Endometrial microvascular endothelial cells (primary cell): ENCODE measurements around the gene GIN1. TPM values are rescaled to one million over a fixed set of nuclear protein-coding genes. Genes with fewer than 3 reads are reported as not detected.
"Not testable (repeated sequence)": the region's sequence is repeated elsewhere in the genome, so short reads cannot be mapped to it uniquely, and the experiment has no call there.

Experiments used
- in situ Hi-C: cut with HindIII; loops from 2 replicates; pipeline ENCODE4 v1.10.0; 2017; ENCODE audit warnings: low sequenced_read_pairs, low pct_unique_long_range_greater_than_20kb; ENCODE audit errors: inconsistent ontology term
- total RNA-seq: library from RNA; depleted of rRNA; stranded (reverse); fragments of >200 nt; gene quantifications from one replicate; pipeline ENCODE4 v1.2.3, GENCODE V29; 2015; ENCODE audit errors: inconsistent ontology term

The GIN1 gene
- 2.7 TPM for total RNA-seq

GRCh38 chr5:103119765-103120606 lies at the start of gene GIN1, which contains the start of gene PPIP5K2:
TSS of gene GIN1 (minus strand) at chr5:103120138. CDS start at chr5:103108707, 11,431 bp downstream.
TSS of gene PPIP5K2 (plus strand) at chr5:103120301. CDS start at chr5:103129590, 9,289 bp downstream.
- in situ Hi-C loops: no loop called here

GRCh38 chr5:103166706-103167105 lies 46.8 kb upstream of the GIN1 start:
- in situ Hi-C loops: no loop called here

GRCh38 chr5:103151156-103151555 lies 31.2 kb upstream of the GIN1 start:
- in situ Hi-C loops: no loop called here

- in situ Hi-C loops: no loop called here
Measured at GRCh38 chr5:103148213-103148612, 28.3 kb upstream of the GIN1 start.

GRCh38 chr5:103145196-103145595 lies 25.3 kb upstream of the GIN1 start:
- in situ Hi-C loops: no loop called here

GRCh38 chr5:103142132-103142531 lies 22.2 kb upstream of the GIN1 start:
- in situ Hi-C loops: not testable (repeated sequence)

- in situ Hi-C loops: no loop called here
Measured at GRCh38 chr5:103139264-103139865, 19.4 kb upstream of the GIN1 start.

GRCh38 chr5:103138202-103138690 lies 18.3 kb upstream of the GIN1 start:
- in situ Hi-C loops: no loop called here

GRCh38 chr5:103135461-103135860 lies 15.5 kb upstream of the GIN1 start:
- in situ Hi-C loops: no loop called here

- in situ Hi-C loops: no loop called here
Measured at GRCh38 chr5:103133231-103133630, 13.3 kb upstream of the GIN1 start.

GRCh38 chr5:103132684-103133083 lies 12.7 kb upstream of the GIN1 start:
- in situ Hi-C loops: no loop called here

- in situ Hi-C loops: no loop called here
Measured at GRCh38 chr5:103128202-103128601, 8.3 kb upstream of the GIN1 start.

GRCh38 chr5:103127292-103127817 lies 7.4 kb upstream of the GIN1 start:
- in situ Hi-C loops: no loop called here

GRCh38 chr5:103126557-103126956 lies 6.6 kb upstream of the GIN1 start:
- in situ Hi-C loops: no loop called here

- in situ Hi-C loops: no loop called here
Measured at GRCh38 chr5:103122242-103122641, 2.3 kb upstream of the GIN1 start.

GRCh38 chr5:103120607-103121200 lies 766 bp upstream of the GIN1 start:
- in situ Hi-C loops: no loop called here

GRCh38 chr5:103119070-103119764 lies 721 bp downstream of the GIN1 start:
- in situ Hi-C loops: no loop called here

GRCh38 chr5:103117471-103117991 lies 2.4 kb downstream of the GIN1 start:
- in situ Hi-C loops: no loop called here

GRCh38 chr5:103114440-103114839 lies 5.5 kb downstream of the GIN1 start:
- in situ Hi-C loops: no loop called here
